GM18873 (cell line): ENCODE data around the gene LRBA.
A peak's percentile ranks its signal among the peaks of the same experiment; 100 is the strongest.

Source experiments
- ATAC-seq: cut with Tn5 transposase; IDR thresholded peaks from one replicate; pipeline ENCODE4 v1.9.1; 2021; ENCODE audit warnings: mild to moderate bottlenecking, moderate library complexity, moderate number of reproducible peaks; ENCODE audit not compliant: unreplicated experiment, low FRiP score

LRBA gene

DNA sequence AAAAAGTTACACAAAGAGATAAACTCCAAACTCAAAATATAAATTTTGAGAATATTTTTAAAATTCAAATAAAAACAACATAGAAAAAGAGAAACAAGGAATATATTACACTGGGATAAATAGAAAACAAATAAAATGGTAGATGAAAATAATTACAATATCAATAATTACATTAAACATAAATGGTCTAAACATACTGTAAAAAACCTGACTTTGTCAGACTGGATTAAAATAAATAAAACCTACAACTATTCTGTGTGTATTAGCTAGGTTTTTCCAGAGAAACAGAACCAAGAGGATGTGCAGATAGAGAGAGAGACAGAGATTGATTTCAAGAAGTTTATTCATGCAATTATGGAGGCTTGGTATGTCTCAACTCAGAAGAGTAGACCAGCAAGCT is 126.5 kb downstream of the LRBA start:
- ATAC-seq = no peak

DNA sequence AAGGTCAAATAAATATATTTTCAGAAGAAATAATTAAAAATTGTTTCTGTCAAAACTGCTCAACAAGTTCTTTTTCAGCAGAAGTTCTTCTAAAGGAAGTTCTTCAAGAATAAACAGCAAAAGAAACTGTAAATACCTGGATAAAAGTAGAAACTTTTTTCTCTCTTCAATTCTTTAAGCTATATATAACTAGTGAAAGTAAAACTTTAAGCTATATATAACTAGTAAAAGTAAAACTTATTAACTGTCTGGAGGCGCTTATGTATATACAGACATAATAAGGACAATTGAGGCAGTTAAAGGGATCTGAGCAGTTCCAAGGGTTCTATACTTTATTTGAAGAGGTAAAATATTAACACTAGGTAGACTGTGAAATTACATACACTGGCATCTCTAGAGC is 126.9 kb downstream of the LRBA start:
- no peak for ATAC-seq

DNA sequence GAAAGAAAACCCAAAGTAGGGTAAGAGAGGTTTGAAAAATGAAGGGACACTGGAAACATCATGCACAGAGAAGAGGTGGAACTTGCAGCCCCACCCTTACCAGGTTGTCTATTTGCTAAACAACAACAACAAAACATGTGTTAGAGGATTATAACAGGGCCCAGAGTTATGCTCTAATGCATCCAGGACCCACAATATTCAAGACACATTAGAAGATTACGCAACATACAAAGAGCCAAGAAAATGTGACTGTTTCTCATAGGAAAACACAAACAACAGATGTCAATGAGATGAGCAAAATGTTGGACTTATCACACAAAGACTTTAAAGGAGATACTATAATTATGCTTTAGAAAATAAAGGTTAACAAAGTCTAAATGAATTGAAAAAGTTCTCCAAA is 128.5 kb downstream of the LRBA start:
- no peak for ATAC-seq

DNA sequence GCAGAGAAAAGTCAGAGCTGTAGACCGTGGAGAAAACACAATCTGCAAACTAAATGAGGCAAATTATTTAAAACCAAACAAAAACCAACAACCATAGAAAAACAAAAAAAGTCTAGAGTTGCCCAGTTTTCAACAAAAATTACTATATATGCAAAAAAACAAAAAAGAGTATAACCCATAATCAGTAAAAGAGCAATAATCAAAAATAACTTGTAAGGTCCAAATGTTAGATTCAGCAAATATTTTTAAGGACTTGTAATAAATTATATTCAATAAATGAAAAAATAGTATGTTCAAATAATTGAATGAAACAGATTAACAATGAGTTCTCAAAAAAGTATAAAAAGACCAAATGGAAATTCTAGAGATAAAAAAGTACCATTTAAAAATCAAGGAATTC is 130.5 kb downstream of the LRBA start:
- no peak for ATAC-seq

DNA sequence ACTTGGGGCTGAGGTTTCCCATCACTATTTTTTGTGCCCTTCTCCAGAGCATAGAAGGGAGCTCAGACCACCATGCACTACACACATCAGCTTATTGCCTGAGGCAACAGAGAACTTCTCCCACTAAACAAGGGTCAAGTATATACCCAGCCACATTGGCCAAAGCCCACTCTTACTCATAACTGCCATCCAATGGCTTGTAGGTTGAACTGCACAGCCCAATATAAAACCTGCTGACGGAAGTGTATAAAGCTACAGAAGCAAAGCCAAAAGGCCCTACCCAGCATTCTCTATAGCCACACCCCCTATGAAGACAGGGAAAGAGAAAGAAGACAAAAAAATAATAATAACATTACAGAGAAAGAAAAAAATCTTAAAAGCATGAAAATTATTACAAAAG is 139.7 kb downstream of the LRBA start:
- ATAC-seq = no peak

DNA sequence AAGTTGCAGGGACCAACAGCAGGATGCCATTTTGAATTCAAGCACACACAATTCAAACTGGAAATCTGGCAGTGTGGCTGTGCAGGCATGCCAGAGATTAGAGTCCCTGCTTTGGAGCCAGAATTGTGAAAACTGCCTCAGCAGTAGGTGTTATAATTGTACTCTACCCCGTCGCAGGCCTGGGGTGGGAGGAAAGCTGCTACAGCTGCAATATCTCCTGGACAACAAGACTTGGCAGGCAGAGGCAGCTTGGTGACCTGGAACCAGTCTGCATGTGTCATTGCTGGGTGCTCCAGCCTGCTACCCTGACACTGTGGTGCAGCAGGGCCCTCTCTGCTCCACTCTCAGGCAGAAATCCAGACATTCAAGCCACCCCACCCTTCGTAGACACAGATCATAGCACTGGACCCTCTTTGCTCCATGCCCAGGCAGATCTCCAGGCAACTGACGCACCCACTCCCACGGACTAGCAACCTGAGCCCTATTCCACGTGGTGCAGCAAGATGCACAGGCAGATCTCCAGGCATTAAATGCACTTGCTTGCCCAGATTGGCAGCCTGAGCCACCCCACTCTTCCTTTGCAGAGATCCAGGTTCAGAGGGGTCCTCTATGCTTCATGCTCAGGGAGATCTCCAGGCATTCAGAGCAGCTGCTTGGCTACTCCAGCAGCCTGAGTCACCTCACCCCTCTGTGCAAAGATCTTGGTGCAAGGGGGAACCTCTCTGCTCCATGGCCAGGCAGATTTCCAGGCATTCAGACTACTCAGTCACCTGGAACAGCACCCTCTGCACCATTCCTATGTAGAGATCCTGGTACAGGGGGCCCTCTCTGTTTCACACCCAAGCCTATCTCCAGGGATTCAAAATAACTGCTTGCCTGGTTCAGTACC is 140.5 kb downstream of the LRBA start:
- no peak for ATAC-seq

DNA sequence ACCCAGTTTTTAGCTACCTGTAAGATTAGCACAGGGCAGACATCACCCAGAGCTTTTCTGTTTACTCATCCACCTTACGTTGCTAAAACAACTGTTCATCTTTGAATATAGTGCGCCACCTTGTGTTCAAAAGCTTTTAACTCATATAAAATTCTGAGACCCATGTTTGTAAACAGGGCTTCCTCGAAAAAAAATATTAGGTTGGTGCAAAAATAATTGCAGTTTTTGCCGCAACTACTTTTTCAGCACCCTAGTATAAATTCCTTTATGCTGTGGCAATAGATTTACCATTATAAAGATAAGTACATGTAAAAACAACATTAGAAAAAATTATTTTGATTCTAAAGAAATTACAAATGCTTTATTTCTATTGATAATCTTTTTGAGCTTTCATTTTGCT is 147.9 kb downstream of the LRBA start:
- ATAC-seq = no peak

DNA sequence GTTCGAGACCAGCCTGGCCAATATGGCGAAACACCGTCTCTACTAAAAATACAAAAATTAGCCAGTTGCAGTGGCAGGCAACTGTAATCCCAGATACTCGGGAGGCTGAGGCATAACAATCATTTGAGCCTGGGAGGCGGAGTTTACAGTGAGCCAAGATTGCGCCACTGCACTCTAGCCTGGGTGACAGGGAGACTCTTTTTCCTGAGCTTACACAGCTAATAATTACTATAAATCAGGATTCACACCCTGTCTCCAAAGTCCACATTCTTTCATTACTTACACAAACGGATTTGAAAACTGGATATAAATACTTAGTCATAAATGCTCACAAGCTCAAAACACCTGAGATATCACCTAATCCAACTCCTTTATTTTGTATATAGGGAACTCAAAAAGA is 151.6 kb downstream of the LRBA start:
- no peak for ATAC-seq

DNA sequence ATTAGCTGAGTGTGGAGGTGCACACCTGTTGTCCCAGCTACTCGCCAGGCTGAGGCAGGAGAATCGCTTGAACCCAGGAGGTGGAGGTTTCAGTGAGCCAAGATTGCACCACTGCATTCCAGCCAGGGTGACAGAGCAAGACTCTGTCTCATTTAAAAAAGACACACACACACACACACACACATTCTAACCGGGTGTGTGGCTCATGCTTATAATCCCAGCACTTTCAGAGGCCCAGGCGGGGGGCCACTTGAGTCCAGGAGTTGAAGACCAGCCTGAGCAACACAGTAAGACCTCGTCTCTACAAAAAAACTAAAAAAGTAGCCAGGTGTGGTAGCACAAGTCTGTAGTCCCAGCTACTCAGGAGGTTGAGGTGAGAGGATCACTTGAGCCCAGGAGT is 152.3 kb downstream of the LRBA start:
- ATAC-seq = no peak

DNA sequence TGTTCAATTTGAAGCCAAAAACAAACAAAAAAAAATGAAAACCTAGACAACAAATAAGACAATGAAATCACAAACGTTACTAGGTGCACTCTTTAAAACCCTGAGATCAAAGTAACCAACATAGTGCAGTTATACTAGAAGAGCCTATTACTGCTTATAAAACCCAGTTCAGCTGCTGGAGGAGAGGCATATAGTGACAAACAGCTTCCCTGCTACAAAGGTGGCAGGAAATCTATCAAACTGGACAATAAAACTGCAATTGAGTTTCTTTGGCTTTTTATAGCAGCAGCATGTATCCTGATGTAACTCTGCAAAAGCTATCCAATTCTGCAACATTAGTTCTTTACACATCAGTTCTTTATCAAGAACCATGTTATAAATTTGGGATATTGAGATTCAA is 155.6 kb downstream of the LRBA start:
- no peak for ATAC-seq

DNA sequence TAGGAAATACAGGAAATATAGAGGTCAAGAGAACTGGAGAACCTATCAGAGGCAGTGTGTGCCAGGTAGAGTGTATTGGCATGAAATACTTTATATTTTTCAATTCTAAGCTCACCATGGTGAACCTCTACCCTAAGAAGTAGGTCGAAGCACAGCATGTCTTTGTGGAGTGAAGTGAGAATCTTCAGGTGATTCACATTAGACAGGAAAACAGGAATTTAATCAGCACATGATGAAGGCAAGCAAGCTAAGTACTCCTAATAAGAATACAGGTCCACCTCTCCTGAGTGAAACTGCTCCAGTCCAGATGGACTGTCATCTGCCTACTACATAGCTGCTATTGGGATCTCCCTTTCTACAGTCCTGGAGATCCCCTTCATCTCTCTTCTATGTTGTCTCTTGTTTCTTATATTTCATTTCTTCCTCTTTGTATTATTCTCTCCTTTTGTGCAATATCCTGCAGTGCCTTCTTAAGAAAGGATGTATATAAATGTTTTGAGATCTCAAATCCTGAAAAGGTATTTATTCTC is 159.0 kb downstream of the LRBA start:
- no peak for ATAC-seq

DNA sequence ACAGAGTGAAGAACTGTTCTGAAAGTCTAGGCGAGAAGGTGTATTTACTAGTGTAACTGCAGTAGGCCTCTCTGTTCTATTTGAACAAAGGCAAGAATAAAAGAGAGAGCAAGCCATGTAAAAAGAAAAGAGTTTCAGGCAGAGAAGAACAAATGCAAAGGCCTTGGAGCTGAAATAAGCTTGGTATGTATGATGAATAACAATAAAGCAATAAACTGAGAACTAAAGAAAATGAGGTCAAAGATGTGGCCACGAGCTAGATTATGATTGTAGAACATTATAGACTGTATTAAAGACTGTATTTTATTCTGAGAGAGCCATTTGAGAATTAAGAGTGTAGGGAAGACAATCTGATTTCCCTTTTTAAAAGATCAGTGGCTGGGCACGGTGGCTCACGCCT is 160.5 kb downstream of the LRBA start:
- ATAC-seq = no peak

DNA sequence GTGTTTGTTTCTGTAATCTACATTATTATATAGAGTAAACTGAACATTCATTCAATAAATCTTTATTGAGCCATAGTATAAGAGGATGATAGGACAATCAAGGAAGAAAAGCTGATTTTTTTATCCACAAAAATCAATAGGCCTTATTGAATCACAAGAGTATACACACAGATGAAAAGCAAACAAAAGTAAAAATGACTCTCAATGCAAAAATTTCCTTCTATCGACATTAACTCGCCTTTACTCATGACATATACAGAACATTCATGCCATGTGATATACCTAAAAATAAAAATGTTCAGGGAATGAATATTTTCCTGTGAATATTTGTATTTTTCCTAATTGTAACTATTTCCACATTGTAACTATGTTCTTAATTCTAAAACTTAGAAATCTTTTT is 161.2 kb downstream of the LRBA start:
- no peak for ATAC-seq

DNA sequence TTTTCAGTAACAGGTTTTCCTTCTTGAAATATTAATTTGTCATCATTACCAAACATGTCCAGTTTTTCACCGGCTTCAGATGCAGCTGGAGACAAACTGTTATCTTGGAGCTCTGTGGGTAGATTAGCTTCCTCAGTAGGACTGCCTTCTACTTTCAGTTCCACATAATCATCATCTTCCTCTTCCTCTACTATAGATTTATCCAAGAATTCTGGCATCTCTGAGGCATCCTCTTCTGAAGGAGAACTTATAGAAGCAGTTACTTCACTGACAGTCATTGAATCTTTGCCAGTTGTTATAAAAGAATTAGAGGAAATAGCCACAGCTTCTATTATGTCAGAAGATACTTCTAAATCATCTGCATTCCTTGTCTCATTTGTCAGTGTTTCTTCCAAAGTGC is 162.9 kb downstream of the LRBA start:
- no peak for ATAC-seq

DNA sequence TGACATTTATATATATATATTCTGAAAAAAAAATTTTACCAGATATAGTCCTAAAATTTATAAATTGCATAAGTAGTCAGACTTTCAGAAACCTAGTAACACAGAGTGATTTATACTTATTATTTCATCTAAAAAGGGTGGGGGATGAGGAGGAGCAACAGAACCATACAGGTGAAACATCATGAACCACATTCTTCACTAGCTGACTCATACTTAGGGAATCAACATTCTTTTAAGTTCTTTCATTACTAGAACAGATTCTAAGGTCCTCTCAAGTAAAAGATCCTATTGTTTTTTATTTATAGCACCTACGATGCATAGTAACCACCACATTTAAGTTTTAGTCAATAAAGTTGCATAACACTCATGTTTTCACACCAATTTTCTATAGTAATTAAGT is 166.1 kb downstream of the LRBA start:
- ATAC-seq = no peak

DNA sequence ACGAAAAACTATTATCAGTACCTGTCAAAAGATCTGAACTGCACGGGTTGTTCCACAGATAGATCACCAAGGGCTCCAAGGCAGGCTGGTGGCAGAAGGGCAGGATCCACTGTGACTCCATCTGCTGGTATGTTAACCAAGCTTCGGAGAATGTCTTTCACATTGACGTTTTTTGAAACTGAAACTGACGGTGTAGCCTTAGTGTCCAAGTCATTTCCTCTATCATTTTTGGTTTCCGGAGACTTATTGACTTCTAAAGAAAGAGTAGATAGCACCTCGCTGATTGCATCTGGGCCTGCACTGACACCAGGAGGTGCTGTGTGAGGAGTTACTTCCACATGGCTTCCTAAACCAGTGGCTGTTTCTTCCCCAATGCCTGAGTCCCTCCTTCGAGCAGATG is 186.9 kb downstream of the LRBA start:
- peak; percentile 95 for ATAC-seq

DNA sequence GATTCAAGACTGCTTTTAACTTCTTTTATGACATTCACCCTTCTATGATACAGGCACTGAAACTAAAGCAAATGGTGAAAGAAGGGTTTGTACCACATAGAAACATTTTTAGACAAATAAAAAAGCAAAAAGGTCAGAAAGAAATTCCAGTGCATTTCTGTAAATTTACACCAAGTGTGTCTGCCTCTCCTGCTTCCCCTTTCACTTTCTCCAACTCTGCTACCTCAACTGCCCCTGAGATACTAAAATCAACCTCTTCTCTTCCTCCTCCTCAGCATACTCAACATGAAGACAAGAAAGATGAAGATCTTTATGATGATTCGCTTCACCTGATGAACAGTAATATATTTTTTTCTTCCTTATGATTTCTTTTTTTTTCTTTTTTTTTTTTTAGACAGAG is 187.9 kb downstream of the LRBA start:
- ATAC-seq = no peak

DNA sequence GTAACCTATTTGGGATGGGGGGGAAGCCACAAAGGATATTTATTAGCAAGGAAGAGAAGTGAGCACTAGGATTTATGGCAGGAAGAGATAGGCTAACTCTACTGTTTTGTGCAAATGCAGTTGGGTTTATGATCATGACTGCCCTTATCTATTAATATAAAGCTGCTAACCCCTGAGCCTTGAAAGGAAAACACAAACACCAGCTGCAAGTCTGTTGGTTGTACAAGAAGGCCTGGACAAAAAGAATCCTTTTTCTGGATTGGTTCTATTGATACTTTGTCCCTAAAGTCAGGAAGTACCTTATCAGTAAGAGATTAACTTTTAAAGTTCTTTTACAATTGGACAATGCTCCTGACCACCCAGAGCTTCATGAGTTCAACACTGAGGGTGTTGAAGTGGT is 188.8 kb downstream of the LRBA start:
- no peak for ATAC-seq

DNA sequence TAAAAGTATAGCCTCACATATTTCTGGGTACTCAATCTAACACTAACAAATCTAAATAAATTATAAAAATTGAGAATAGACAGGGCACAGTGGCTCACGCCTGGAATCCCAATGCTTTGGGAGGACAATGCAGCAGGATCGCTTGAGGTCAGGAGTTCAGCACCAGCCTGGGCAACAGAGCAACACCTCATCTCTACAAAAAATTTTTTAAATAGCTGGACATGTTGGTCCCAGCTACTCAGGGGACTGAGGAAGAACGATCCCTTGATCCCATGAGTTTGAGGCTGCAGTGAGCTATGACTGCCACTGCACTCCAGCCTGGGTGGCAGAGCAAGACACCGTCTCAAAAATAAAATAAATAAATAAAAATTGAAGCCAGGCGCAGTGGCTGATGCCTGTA is 192.7 kb downstream of the LRBA start:
- no peak for ATAC-seq

DNA sequence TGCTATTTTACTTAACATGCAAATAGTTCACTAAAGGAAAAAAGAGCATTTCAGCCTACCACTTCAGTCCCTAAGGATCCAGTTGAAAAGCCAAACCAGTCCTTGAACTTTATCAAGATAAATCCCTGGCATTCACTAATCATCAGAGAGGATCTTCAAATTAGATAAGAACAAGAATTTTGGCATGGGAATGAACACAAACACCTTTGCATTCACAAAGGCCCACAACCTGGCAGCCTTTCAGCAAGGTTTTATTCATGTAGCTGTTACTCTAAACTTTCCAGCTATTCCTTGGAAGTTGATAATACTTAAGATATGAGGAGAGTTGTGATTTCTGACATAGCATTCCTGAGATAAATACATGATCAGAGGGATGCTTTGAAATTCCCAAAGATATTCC is 193.4 kb downstream of the LRBA start:
- no peak for ATAC-seq

DNA sequence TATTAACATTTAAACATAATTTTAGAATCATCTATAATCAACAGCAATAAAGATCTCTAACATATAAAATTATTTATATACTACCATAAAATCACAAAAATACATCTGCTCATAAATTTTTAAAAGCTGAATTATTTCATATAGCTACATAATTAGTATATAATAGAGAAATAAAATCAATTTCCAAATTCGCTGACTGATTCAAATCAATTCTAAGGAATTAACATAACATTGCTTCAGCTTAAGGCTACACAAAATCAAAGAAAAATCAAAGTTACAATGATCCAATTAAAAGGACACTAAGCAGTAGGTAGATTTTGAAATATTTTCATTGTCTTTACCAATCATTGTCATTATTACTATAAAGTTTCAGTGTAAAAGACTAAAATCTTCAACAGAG is 194.7 kb downstream of the LRBA start:
- ATAC-seq = no peak

DNA sequence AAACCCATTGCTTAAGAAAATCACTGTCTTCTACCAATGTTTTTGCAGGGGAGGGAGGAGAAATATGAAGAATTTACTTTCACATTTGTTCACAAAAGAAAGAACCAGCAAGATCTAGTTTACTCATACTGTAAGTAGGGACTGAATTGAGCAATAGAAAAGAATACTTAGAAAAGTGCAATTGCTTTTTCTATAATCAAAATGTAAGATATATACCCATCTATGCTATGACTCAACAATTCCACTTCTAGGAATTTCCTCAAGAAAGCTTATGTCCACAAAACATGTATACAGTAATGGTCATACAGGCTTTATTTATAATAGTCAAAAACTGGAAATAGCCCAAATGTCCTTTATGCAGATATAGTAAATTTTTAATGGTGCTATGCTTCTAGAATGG is 196.4 kb downstream of the LRBA start:
- no peak for ATAC-seq
